Liver (tissue), 9 donors: ENCODE results near the gene MACROH2A2. TPM values are rescaled to one million over a fixed set of nuclear protein-coding genes. Genes with fewer than 3 reads are reported as not detected.

Source experiments
- DNase-seq: peaks from one replicate; pipeline ENCODE4 v3.0.0-alpha.2; 2017; ENCODE audit warnings: low spot score
- H3K27ac ChIP-seq, 2 donors: one replicate each; pipeline ENCODE4 v1.7.0; 2013; ENCODE audit warnings: inconsistent platforms in 2 of 2, low read length in 2 of 2, control low read depth in 1 of 2, low read depth in 1 of 2, mild to moderate bottlenecking in 1 of 2
- H3K27me3 ChIP-seq, 4 donors: one replicate each; pipeline versions ENCODE4 v1.6.1 to v1.7.0; 2013; ENCODE audit warnings: low read length in 3 of 4, inconsistent platforms in 1 of 4, mild to moderate bottlenecking in 1 of 4, moderate library complexity in 1 of 4; ENCODE audit not compliant: control insufficient read depth in 4 of 4, insufficient read depth in 4 of 4
- H3K36me3 ChIP-seq, 4 donors: one replicate each; pipeline versions ENCODE4 v1.6.1 to v1.7.0; 2013; ENCODE audit warnings: low read length in 3 of 4, mild to moderate bottlenecking in 3 of 4, low read depth in 1 of 4, moderate library complexity in 1 of 4; ENCODE audit not compliant: control insufficient read depth in 4 of 4, insufficient read depth in 3 of 4
- H3K4me1 ChIP-seq, 4 donors: one replicate each; pipeline versions ENCODE4 v1.6.1 to v1.7.0; 2013; ENCODE audit warnings: low read length in 3 of 4, mild to moderate bottlenecking in 3 of 4, moderate library complexity in 1 of 4; ENCODE audit not compliant: control insufficient read depth in 4 of 4, insufficient read depth in 4 of 4
- H3K4me3 ChIP-seq, 3 donors: one replicate each; pipeline versions ENCODE4 v1.6.1 to v1.7.0; 2013; ENCODE audit warnings: low read length in 3 of 3, control low read depth in 1 of 3, low read depth in 1 of 3, mild to moderate bottlenecking in 1 of 3
- H3K9ac ChIP-seq, 2 donors: one replicate each; pipeline ENCODE4 v1.7.0; 2013; ENCODE audit warnings: low read length in 2 of 2, mild to moderate bottlenecking in 2 of 2, moderate library complexity in 2 of 2, control low read depth in 1 of 2, low read depth in 1 of 2
- H3K9me3 ChIP-seq, 4 donors: one replicate each; pipeline versions ENCODE4 v1.6.1 to v1.7.0; 2013; ENCODE audit warnings: low read length in 3 of 4; ENCODE audit not compliant: control insufficient read depth in 4 of 4
- ATF3 ChIP-seq: IDR thresholded peaks from 2 replicates; pipeline ENCODE4 v1.6.1; 2016; ENCODE audit warnings: antibody characterized with exemption
- CTCF ChIP-seq: fragments of 150-350 bp; IDR thresholded peaks from 2 replicates; pipeline ENCODE4 v1.5.1; 2017; ENCODE audit warnings: improper control_type of control experiment, low read depth, low read length; ENCODE audit not compliant: missing input control
- EGR1 ChIP-seq, 2 donors: IDR thresholded peaks; 2 replicates each; pipeline ENCODE4 v1.6.1; 2016 to 2018; ENCODE audit warnings: antibody characterized with exemption in 2 of 2, low read depth in 2 of 2
- FOXA1 ChIP-seq: IDR thresholded peaks from 2 replicates; pipeline ENCODE4 v1.6.1; 2016; ENCODE audit warnings: antibody characterized with exemption
- FOXA2 ChIP-seq: IDR thresholded peaks from 2 replicates; pipeline ENCODE4 v1.6.1; 2016; ENCODE audit warnings: antibody characterized with exemption
- GABPA ChIP-seq, 2 donors: IDR thresholded peaks in 1 of 2; conservative IDR thresholded peaks in 1 of 2; 2 replicates each; pipeline ENCODE4 v1.6.1; 2016; ENCODE audit warnings: antibody characterized with exemption in 2 of 2, mild to moderate bottlenecking in 1 of 2, moderate library complexity in 1 of 2
- HNF4A ChIP-seq, 2 donors: conservative IDR thresholded peaks; 2 replicates each; pipeline ENCODE4 v1.6.1; 2016; ENCODE audit warnings: antibody characterized with exemption in 2 of 2, mild to moderate bottlenecking in 2 of 2
- HNF4G ChIP-seq: IDR thresholded peaks from 2 replicates; pipeline ENCODE4 v1.6.1; 2016; ENCODE audit warnings: antibody characterized with exemption
- JUND ChIP-seq, 2 donors: IDR thresholded peaks; 2 replicates each; pipeline ENCODE4 v1.6.1; 2016; ENCODE audit warnings: antibody characterized with exemption in 2 of 2
- MAX ChIP-seq: IDR thresholded peaks from 2 replicates; pipeline ENCODE4 v1.6.1; 2016; ENCODE audit warnings: antibody characterized with exemption
- NR2F2 ChIP-seq: IDR thresholded peaks from 2 replicates; pipeline ENCODE4 v1.6.1; 2016; ENCODE audit warnings: antibody characterized with exemption
- RAD21 ChIP-seq, 2 donors: IDR thresholded peaks; 2 replicates each; pipeline ENCODE4 v1.6.1; 2016; ENCODE audit warnings: antibody characterized with exemption in 2 of 2, mild to moderate bottlenecking in 2 of 2
- REST ChIP-seq: IDR thresholded peaks from 2 replicates; pipeline ENCODE4 v1.6.1; 2016; ENCODE audit warnings: antibody characterized with exemption, mild to moderate bottlenecking
- RXRA ChIP-seq, 2 donors: IDR thresholded peaks; 2 replicates each; pipeline ENCODE4 v1.6.1; 2017 to 2018; ENCODE audit warnings: antibody characterized with exemption in 2 of 2, mild to moderate bottlenecking in 1 of 2
- SP1 ChIP-seq: IDR thresholded peaks from 2 replicates; pipeline ENCODE4 v1.6.1; 2018; ENCODE audit warnings: antibody characterized with exemption, mild to moderate bottlenecking
- TAF1 ChIP-seq: conservative IDR thresholded peaks from 2 replicates; pipeline ENCODE4 v1.6.1; 2016; ENCODE audit warnings: antibody characterized with exemption, mild to moderate bottlenecking
- YY1 ChIP-seq: IDR thresholded peaks from 2 replicates; pipeline ENCODE4 v1.6.1; 2016; ENCODE audit warnings: antibody characterized with exemption, mild to moderate bottlenecking
- ZBTB33 ChIP-seq: IDR thresholded peaks from 2 replicates; pipeline ENCODE4 v1.6.1; 2016; ENCODE audit warnings: antibody characterized with exemption
- WGBS: extraction: QIAGEN DNeasy Blood & Tissue Kit; methylation state at CpG from one replicate; pipeline ENCODE4 v1.1.7; 2013; 5-methylcytosine and 5-hydroxymethylcytosine counted together
- polyA plus RNA-seq, 2 donors: library from polyadenylated mRNA; stranded (reverse) in 1 of 2; unstranded in 1 of 2; fragments of 200-250 nt in 1 of 2; fragments of >200 nt in 1 of 2; fragmentation: Nextera tagmentation in 1 of 2; extraction: Ambion mirVana in 1 of 2; gene quantifications; one replicate each; pipeline versions ENCODE4 v1.2.1 to v1.2.3, GENCODE V29; 2013 to 2015
- total RNA-seq, 2 donors: library from RNA; depleted of rRNA; stranded (reverse); fragments of >200 nt; gene quantifications; one replicate each; pipeline ENCODE4 v1.2.3, GENCODE V29; 2014
- donor health status: healthy.
- donor health status: healthy.
- donor health status: healthy.
- donor health status: healthy.
- donor health status: healthy.

Gene MACROH2A2
- total and polyA plus RNA-seq, 4 donors, result 1.2 to 7.2 (median 3.4) TPM

- peaks cover 0 to 8% (median 1%) of the 10 kb centered on the region in 4 donors for H3K9me3 ChIP-seq
- H3K27ac ChIP-seq, result no peak overlapping the region
- H3K27me3 ChIP-seq, result peaks cover 0 to 3% (median 0%) of the 10 kb centered on the region in 4 donors
- no peak for TF ChIP-seq RXRA (IDR thresholded peaks at IDR 0.05)
- TF ChIP-seq MAX, result no peak
- TF ChIP-seq ATF3, result no peak
- TF ChIP-seq NR2F2, result no peak
- no peak for TF ChIP-seq REST
- TF ChIP-seq GABPA (IDR thresholded peaks at IDR 0.05 in 1 of 2, conservative IDR thresholded peaks at IDR 0.05 in 1 of 2), result no peak
- no peak for TF ChIP-seq TAF1
- TF ChIP-seq SP1, result no peak
- no peak for TF ChIP-seq HNF4G
- no peak for TF ChIP-seq RAD21 (IDR thresholded peaks at IDR 0.05)
- no peak for TF ChIP-seq EGR1 (IDR thresholded peaks at IDR 0.05; ENCODE audit: low read depth in 2 of 2)
- TF ChIP-seq FOXA1, result no peak
- TF ChIP-seq ZBTB33, result no peak
- TF ChIP-seq CTCF, result no peak
- no peak for TF ChIP-seq JUND (IDR thresholded peaks at IDR 0.05)
- TF ChIP-seq HNF4A (conservative IDR thresholded peaks at IDR 0.05), result no peak
- TF ChIP-seq YY1, result no peak
- TF ChIP-seq FOXA2, result no peak
- H3K9ac ChIP-seq, result no peak overlapping the region
- DNase-seq, result no peak
- H3K4me1 ChIP-seq, result no peaks in the 10 kb centered on the region
- no peak overlapping the region for H3K4me3 ChIP-seq
- no peaks in the 10 kb centered on the region for H3K36me3 ChIP-seq
These were observed 13.7 kb upstream of the MACROH2A2 start for GRCh38 chr10:70038923-70039322.

GRCh38 chr10:70041016-70041415 lies 11.6 kb upstream of the MACROH2A2 start:
- H3K9me3 ChIP-seq, result peaks cover 0 to 8% (median 1%) of the 10 kb centered on the region in 4 donors
- H3K36me3 ChIP-seq, result no peaks in the 10 kb centered on the region
- DNase-seq, result no peak
- H3K4me3 ChIP-seq, result no peak overlapping the region
- H3K9ac ChIP-seq, result no peak overlapping the region
- 91% methylated on average over 2 of the region's 2 CpGs for WGBS
- no peaks in the 10 kb centered on the region for H3K4me1 ChIP-seq
- TF ChIP-seq ZBTB33 (no peak), ATF3 (no peak), REST (no peak), SP1 (no peak), FOXA1 (no peak)
- H3K27me3 ChIP-seq, result peaks cover 0 to 3% (median 0%) of the 10 kb centered on the region in 4 donors
- no peak overlapping the region for H3K27ac ChIP-seq
